GM12873 (cell line): ENCODE measurements around the gene TUBB3.

Source experiments
- CTCF ChIP-seq: IDR thresholded peaks from 2 replicates; pipeline ENCODE4 v1.5.1; 2012; ENCODE audit warnings: low read depth, mild to moderate bottlenecking, moderate library complexity, low read length, control low read depth; ENCODE audit not compliant: insufficient read depth; ENCODE audit errors: missing control alignments

The TUBB3 gene

GRCh38 chr16:89887243-89887642 is 35.9 kb upstream of the TUBB3 start:
- TF ChIP-seq CTCF = no peak

GRCh38 chr16:89890200-89890599 is 32.9 kb upstream of the TUBB3 start:
- no peak for TF ChIP-seq CTCF

- TF ChIP-seq CTCF = no peak
Observed at GRCh38 chr16:89890886-89891657, 32.1 kb upstream of the TUBB3 start.

- peak; percentile 5 for TF ChIP-seq CTCF
Observed at GRCh38 chr16:89892055-89892630, 31.0 kb upstream of the TUBB3 start.

GRCh38 chr16:89892635-89893034 is 30.5 kb upstream of the TUBB3 start:
- TF ChIP-seq CTCF = no peak

- TF ChIP-seq CTCF = no peak
Observed at GRCh38 chr16:89893642-89894548, 29.2 kb upstream of the TUBB3 start.
